PFSK-1 (cell line): ENCODE measurements around the gene NME7.

Experiments used
- FOXP2 ChIP-seq: optimal IDR thresholded peaks from 2 replicates; pipeline ENCODE3; 2011; ENCODE audit warnings: borderline replicate concordance, control low read depth, inconsistent platforms; ENCODE audit not compliant: insufficient read depth; ENCODE audit errors: extremely low read length, extremely low read depth
- POLR2AphosphoS5 ChIP-seq: IDR thresholded peaks from 2 replicates; pipeline ENCODE4 v1.6.1; 2012; ENCODE audit warnings: low read depth, mild to moderate bottlenecking, control low read depth, low read length, moderate library complexity
- SIN3A ChIP-seq: IDR thresholded peaks from 2 replicates; pipeline ENCODE4 v1.6.1; 2012; ENCODE audit warnings: mild to moderate bottlenecking, low read length, moderate library complexity, borderline replicate concordance; ENCODE audit not compliant: insufficient read depth
- TAF1 ChIP-seq: IDR thresholded peaks from 2 replicates; pipeline ENCODE4 v1.6.1; 2012; ENCODE audit warnings: low read length, control low read depth, borderline replicate concordance; ENCODE audit not compliant: insufficient read depth
- TF ChIP-seq, protein P1 (sequence below), 2 experiments: IDR thresholded peaks; 2 replicates each; pipeline versions ENCODE4 v1.6.1 to v1.8.0; 2011 to 2012; ENCODE audit warnings: low read depth in 2 of 2, low read length in 2 of 2, control low read depth in 1 of 2, inconsistent platforms in 1 of 2, mild to moderate bottlenecking in 1 of 2, moderate library complexity in 1 of 2; ENCODE audit not compliant: insufficient read depth in 1 of 2

The NME7 gene

DNA sequence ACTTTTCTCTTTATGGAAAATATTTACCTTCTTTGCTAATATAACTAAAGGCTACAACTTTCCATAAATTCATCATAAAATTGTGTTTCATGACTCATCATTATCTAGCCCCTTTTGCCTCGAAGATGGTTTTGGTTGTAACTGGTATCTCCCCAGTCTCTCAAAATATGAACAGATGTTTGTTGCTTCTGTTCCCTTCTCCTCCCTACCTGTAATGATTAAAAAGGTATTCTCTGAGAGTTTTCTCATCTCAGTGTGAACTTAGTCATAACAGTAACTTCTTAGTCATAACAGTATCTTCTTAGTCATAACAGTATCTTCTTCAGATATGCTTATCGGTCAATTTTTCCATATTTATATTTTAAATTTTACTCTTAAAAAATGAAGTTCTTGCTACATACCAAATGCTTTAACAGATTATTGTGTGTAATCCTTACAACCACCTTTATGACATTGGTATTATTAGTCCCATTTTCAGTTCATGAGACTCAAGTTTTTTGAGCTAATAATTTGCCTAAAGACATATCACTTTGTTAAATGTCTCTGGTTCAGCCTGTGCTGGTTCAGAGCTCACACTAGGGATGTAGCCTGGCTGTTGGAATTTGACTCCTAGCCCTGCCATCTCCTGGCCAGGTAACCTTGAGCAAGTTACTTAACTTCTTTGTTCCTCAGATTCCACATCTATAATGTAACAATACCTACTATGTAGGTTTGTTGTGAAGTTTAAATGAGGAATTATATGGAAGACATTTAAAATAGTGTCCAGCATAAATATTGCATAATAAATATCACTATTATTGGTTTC is 228.5 kb downstream of the NME7 start:
- TF ChIP-seq SIN3A (no peak), TAF1 (no peak), POLR2AphosphoS5 (no peak), FOXP2 (no peak)
- TF ChIP-seq, protein P1, sequence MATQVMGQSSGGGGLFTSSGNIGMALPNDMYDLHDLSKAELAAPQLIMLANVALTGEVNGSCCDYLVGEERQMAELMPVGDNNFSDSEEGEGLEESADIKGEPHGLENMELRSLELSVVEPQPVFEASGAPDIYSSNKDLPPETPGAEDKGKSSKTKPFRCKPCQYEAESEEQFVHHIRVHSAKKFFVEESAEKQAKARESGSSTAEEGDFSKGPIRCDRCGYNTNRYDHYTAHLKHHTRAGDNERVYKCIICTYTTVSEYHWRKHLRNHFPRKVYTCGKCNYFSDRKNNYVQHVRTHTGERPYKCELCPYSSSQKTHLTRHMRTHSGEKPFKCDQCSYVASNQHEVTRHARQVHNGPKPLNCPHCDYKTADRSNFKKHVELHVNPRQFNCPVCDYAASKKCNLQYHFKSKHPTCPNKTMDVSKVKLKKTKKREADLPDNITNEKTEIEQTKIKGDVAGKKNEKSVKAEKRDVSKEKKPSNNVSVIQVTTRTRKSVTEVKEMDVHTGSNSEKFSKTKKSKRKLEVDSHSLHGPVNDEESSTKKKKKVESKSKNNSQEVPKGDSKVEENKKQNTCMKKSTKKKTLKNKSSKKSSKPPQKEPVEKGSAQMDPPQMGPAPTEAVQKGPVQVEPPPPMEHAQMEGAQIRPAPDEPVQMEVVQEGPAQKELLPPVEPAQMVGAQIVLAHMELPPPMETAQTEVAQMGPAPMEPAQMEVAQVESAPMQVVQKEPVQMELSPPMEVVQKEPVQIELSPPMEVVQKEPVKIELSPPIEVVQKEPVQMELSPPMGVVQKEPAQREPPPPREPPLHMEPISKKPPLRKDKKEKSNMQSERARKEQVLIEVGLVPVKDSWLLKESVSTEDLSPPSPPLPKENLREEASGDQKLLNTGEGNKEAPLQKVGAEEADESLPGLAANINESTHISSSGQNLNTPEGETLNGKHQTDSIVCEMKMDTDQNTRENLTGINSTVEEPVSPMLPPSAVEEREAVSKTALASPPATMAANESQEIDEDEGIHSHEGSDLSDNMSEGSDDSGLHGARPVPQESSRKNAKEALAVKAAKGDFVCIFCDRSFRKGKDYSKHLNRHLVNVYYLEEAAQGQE (IDR thresholded peaks at IDR 0.05; ENCODE audit: insufficient read depth in 1 of 2, low read depth in 2 of 2, low read length in 2 of 2) = no peak

DNA sequence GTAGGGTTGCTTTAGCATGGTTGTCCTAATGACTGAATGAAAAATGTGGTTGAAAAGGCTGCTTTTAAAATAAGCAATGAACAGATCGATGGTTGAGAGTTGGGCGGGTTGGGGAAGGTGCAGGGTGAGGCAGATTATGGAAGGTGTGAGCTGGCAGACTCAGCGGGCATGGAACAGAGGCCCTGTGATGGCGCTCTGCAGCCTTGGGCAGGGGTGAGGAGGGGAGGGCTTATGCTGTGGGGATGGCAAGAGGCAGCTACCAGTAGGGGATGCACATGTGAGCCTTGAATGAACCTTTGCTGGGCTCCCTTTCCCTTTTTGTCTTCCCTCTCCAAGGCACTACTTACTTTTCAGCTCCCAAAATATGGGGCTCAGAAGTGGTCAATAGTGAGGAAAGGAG is 230.2 kb downstream of the NME7 start:
- TF ChIP-seq FOXP2 = no peak
- TF ChIP-seq POLR2AphosphoS5 = no peak
- TF ChIP-seq TAF1 = no peak
- TF ChIP-seq, protein P1 (IDR thresholded peaks at IDR 0.05; ENCODE audit: insufficient read depth in 1 of 2, low read depth in 2 of 2, low read length in 2 of 2) = no peak
- no peak for TF ChIP-seq SIN3A

DNA sequence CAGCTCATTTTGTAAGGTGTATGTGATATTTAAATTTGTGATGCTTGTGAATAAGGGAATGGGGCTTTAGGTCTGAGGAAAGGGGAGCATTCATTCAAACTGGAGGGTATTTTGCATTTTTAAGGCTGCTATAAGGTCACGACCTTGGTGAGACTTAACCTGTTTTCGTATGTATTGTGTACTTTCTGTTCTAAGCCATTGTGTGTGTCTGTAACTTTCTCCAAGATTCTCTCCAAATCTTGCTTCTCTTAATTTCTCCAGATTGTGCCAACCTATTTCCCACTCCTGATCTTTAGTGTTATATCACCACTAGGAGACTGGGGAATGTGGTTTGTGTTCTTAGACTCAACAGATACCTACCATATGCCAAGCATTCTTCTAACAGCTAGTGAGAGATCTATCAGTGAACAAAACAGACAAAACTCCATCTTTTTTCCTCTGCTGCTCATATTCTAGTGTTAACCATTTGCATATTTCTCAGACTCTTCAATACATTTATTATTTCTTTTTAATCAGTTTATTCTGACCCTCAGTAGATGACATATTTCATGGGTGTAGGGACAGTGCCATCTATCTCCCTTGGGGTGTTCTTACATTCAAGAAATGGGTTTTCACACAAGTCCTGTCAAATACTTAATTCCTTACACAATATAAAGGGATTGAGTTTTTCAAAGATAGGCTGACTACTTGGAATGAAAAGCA is 233.6 kb downstream of the NME7 start:
- TF ChIP-seq, protein P1 (IDR thresholded peaks at IDR 0.05; ENCODE audit: insufficient read depth in 1 of 2, low read depth in 2 of 2, low read length in 2 of 2) = no peak
- TF ChIP-seq POLR2AphosphoS5 (no peak), SIN3A (no peak)

DNA sequence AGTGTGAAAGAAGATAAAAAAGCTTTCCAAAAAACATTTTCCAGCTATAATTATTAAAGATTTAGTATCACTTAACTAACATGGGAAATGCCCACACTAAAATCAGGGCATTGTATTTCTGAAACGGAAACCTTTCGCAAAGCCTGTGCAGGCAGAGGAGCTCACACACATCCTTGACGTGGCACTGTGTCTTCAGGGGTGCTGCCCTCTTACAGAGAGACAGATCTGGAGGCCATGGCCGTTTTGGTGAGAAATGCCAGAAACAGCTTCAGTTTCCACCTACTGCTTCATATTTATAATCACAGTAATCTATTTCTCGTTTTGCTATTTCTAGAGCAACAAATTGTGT is 234.4 kb downstream of the NME7 start:
- TF ChIP-seq TAF1 (no peak), SIN3A (no peak), FOXP2 (no peak), POLR2AphosphoS5 (no peak)
- TF ChIP-seq, protein P1 (IDR thresholded peaks at IDR 0.05; ENCODE audit: insufficient read depth in 1 of 2, low read depth in 2 of 2, low read length in 2 of 2) = no peak
